Transverse colon (tissue), 4 donors: ENCODE measurements around the gene TYRO3. TPM values are rescaled to one million over a fixed set of nuclear protein-coding genes. Genes with fewer than 3 reads are reported as not detected.

ENCODE experiments used
- DNase-seq: peaks from one replicate; pipeline ENCODE4 v3.0.0-alpha.2; 2019
- H3K27ac ChIP-seq, 4 donors: fragments of 200-600 bp; sonication (generic); 2 replicates each; pipeline ENCODE4 v1.5.1; 2016 to 2018; ENCODE audit warnings: inconsistent platforms in 4 of 4
- H3K27me3 ChIP-seq: fragments of 200-600 bp; sonication (generic); 2 replicates; pipeline ENCODE4 v1.5.1; 2017; ENCODE audit warnings: inconsistent platforms
- H3K36me3 ChIP-seq, 4 donors: fragments of 200-600 bp; sonication (generic); 2 replicates each; pipeline ENCODE4 v1.5.1; 2017 to 2019; ENCODE audit warnings: inconsistent platforms in 4 of 4
- H3K4me1 ChIP-seq, 4 donors: fragments of 200-600 bp; sonication (generic); 2 replicates each; pipeline ENCODE4 v1.5.1; 2017 to 2020; ENCODE audit warnings: inconsistent platforms in 4 of 4
- H3K4me3 ChIP-seq, 4 donors: fragments of 200-600 bp; sonication (generic); 1 replicate in 1 of 4; 2 replicates in 3 of 4; pipeline versions ENCODE4 v1.5.1 to v1.6.1; 2017 to 2019; ENCODE audit warnings: inconsistent platforms in 4 of 4
- H3K9me3 ChIP-seq, 2 donors: fragments of 200-600 bp; sonication (generic); 2 replicates each; pipeline ENCODE4 v1.5.1; 2017 to 2019; ENCODE audit warnings: inconsistent platforms in 2 of 2
- CTCF ChIP-seq, 5 experiments: fragments of 200-600 bp in 3 of 5; fragments of 450-650 bp in 2 of 5; sonication (generic) in 3 of 5; IDR thresholded peaks; 1 replicate in 2 of 5; 2 replicates in 3 of 5; pipeline ENCODE4 v1.5.1; 2016 to 2017; ENCODE audit warnings: antibody characterized with exemption in 5 of 5, inconsistent platforms in 3 of 5, mild to moderate bottlenecking in 2 of 5, moderate library complexity in 1 of 5
- EP300 ChIP-seq: sonication (generic); formaldehyde crosslinking; IDR thresholded peaks from one replicate; pipeline ENCODE4 v1.6.1; 2017; ENCODE audit warnings: antibody characterized with exemption, low read depth
- POLR2A ChIP-seq: fragments of 450-650 bp; IDR thresholded peaks from one replicate; pipeline ENCODE4 v1.6.1; 2016; ENCODE audit warnings: antibody characterized with exemption, mild to moderate bottlenecking, moderate library complexity
- POLR2AphosphoS5 ChIP-seq, 3 donors: sonication (generic); formaldehyde crosslinking; IDR thresholded peaks; one replicate each; pipeline ENCODE4 v1.6.1; 2016; ENCODE audit warnings: antibody characterized with exemption in 3 of 3
- WGBS, 2 donors: methylation state at CpG; one replicate each; pipeline ENCODE4 v1.1.5; 2018; ENCODE audit warnings: low coverage in 1 of 2; 5-methylcytosine and 5-hydroxymethylcytosine counted together
- in situ Hi-C, 4 donors: fragments of 200-750 bp; cut with MboI; loops; one replicate each; pipeline versions ENCODE4 v1.15.0 to v1.15.1; 2017; ENCODE audit warnings: low sequenced_read_pairs in 3 of 4, low pct_ligation_motif_present in 1 of 4, low pct_unique_long_range_greater_than_20kb in 1 of 4
- intact Hi-C: fragments of 100-400 bp; cut with DNase I; formaldehyde crosslinking; loops from one replicate; pipeline ENCODE4 v1.15.1; 2023; ENCODE audit warnings: low total_unique reads
- total RNA-seq, 4 donors: library from RNA; depleted of rRNA; stranded (reverse); fragments of >200 nt; gene quantifications; one replicate each; pipeline ENCODE4 v1.1.0, GENCODE V29; 2016

TYRO3 gene
- total RNA-seq, 4 donors from 2014 or later = 0.60 to 1.6 (median 0.82) TPM; not detected in 1

GRCh38 chr15:41561777-41562145, 2.7 kb downstream of the TYRO3 start:
- no peaks in the 10 kb centered on the region for H3K9me3 ChIP-seq
- intact Hi-C loops = no loop called here
- peaks cover 7% of the 10 kb centered on the region for H3K27me3 ChIP-seq
- peak overlapping the region in 1 of 4 donors; percentile 41 for H3K27ac ChIP-seq
- DNase-seq = peak; percentile 24
- H3K4me1 ChIP-seq = peaks cover 0 to 24% (median 15%) of the 10 kb centered on the region in 4 donors
- in situ Hi-C loops = no loop called here
- no peak for TF ChIP-seq POLR2A
- TF ChIP-seq EP300 = no peak
- TF ChIP-seq CTCF (IDR thresholded peaks at IDR 0.05) = no peak
- TF ChIP-seq POLR2AphosphoS5 (IDR thresholded peaks at IDR 0.05) = no peak
- WGBS, 2 donors = 89% methylated on average over 3 of the region's 3 CpGs; no CpG with 5 or more reads in 1 of the 2 donors
- H3K4me3 ChIP-seq = no peak overlapping the region
- no peaks in the 10 kb centered on the region for H3K36me3 ChIP-seq

- H3K4me3 ChIP-seq = no peak overlapping the region
- peaks cover 0 to 23% (median 15%) of the 10 kb centered on the region in 4 donors for H3K4me1 ChIP-seq
- no peak overlapping the region for H3K27ac ChIP-seq
- WGBS, 2 donors = 75 to 92% methylated on average over 2 to 5 of the region's 5 CpGs
- TF ChIP-seq EP300 (no peak), CTCF (IDR thresholded peaks at IDR 0.05) (no peak), POLR2A (no peak), POLR2AphosphoS5 (IDR thresholded peaks at IDR 0.05) (no peak)
- in situ Hi-C loops (no loop called here), intact Hi-C loops (no loop called here)
- no peaks in the 10 kb centered on the region for H3K36me3 ChIP-seq
- DNase-seq = no peak
- no peaks in the 10 kb centered on the region for H3K9me3 ChIP-seq
- peaks cover 7% of the 10 kb centered on the region for H3K27me3 ChIP-seq
These were observed 3.2 kb downstream of the TYRO3 start for GRCh38 chr15:41562244-41562643.

- no peaks in the 10 kb centered on the region for H3K9me3 ChIP-seq
- H3K4me1 ChIP-seq = peaks cover 0 to 17% (median 14%) of the 10 kb centered on the region in 4 donors
- 68% methylated on average over 4 of the region's 4 CpGs; no CpG with 5 or more reads in 1 of the 2 donors for WGBS, 2 donors
- intact Hi-C loops = no loop called here
- no peak overlapping the region for H3K27ac ChIP-seq
- H3K36me3 ChIP-seq = no peaks in the 10 kb centered on the region
- TF ChIP-seq EP300 (no peak), POLR2A (no peak), CTCF (IDR thresholded peaks at IDR 0.05) (no peak), POLR2AphosphoS5 (IDR thresholded peaks at IDR 0.05) (no peak)
- no peak overlapping the region for H3K4me3 ChIP-seq
- no peak for DNase-seq
- H3K27me3 ChIP-seq = peaks cover 7% of the 10 kb centered on the region
- in situ Hi-C loops = no loop called here
These were observed 3.8 kb downstream of the TYRO3 start for GRCh38 chr15:41562784-41563198.

- Histone ChIP-seq H3K9me3 (no peaks in the 10 kb centered on the region), H3K36me3 (no peaks in the 10 kb centered on the region), H3K27me3 (peaks cover 6% of the 10 kb centered on the region), H3K4me1 (peaks cover 0 to 7% (median 5%) of the 10 kb centered on the region in 4 donors), H3K27ac (no peak overlapping the region), H3K4me3 (no peak overlapping the region)
- DNase-seq = no peak
- no peak for TF ChIP-seq CTCF (IDR thresholded peaks at IDR 0.05)
- TF ChIP-seq POLR2A = no peak
- no peak for TF ChIP-seq EP300
- TF ChIP-seq POLR2AphosphoS5 (IDR thresholded peaks at IDR 0.05) = no peak
- in situ Hi-C loops (no loop called here), intact Hi-C loops (no loop called here)
- WGBS, 2 donors = 48% methylated on average over 6 of the region's 7 CpGs; no CpG with 5 or more reads in 1 of the 2 donors
These were observed 5.4 kb downstream of the TYRO3 start for GRCh38 chr15:41564286-41564959.
